Germinal center (tissue), 1 donor: ENCODE measurements around the gene ZMIZ1.

Experiments used
- DNase-seq: peaks from one replicate; pipeline ENCODE4 v3.0.0; 2012; ENCODE audit warnings: mixed read lengths, low spot score

ZMIZ1 gene

DNA sequence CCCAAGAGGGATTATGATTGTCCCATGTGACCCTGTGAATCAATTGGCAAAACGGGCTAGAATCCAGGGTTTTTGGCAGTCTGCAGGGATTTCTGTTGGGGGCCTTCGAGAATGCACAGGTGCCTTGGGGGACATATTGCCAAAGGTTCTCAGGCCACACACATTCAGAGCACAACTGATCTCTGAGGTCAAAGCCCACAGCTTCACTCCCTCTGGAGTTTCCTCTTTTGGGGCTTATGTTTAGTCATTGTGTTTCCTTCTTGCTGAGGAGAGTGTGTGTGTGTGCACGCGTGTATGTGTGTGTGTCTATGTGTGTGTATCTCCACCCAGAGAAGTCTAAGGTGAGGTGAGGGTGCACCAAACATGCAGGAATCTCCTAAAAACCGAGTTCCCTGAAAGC is 287.3 kb downstream of the ZMIZ1 start:
- DNase-seq = no peak

DNA sequence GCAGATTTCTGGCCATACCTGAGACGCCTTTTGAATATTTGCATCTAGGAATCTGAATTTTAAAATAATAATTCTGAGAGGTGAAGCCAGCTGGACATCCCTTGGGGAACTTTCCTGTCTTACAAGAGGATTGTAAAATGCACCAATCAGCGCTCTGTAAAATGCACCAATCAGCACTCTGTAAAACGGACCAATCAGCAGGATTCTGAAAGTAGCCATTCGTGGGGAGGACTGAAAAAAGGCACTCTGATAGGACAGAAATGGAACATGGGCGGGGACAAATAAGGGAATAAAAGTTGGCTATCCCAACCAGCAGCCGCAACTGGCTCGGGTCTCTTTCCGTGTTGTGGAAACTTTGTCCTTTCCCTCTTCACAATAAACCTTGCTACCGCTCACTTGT is 288.4 kb downstream of the ZMIZ1 start:
- DNase-seq = no peak

DNA sequence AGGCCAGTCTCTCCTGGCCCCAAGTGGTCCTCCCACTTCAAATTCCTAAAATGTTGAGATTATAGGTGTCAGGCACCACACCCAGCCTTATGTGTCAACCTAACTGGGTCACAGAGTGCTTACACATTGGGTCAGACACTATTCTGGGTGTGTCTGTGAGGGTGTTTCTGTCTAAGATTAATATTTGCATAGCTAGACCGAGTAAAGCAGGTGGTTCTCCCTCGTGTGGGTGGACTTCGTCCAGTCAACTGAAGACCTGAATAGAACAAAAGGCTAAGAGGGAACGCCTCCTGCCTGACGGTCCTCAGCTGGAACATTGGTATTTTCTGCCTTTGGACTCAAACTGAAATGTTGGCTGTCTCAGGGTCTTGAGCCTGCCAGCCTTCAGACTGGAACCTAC is 290.0 kb downstream of the ZMIZ1 start:
- DNase-seq = no peak

DNA sequence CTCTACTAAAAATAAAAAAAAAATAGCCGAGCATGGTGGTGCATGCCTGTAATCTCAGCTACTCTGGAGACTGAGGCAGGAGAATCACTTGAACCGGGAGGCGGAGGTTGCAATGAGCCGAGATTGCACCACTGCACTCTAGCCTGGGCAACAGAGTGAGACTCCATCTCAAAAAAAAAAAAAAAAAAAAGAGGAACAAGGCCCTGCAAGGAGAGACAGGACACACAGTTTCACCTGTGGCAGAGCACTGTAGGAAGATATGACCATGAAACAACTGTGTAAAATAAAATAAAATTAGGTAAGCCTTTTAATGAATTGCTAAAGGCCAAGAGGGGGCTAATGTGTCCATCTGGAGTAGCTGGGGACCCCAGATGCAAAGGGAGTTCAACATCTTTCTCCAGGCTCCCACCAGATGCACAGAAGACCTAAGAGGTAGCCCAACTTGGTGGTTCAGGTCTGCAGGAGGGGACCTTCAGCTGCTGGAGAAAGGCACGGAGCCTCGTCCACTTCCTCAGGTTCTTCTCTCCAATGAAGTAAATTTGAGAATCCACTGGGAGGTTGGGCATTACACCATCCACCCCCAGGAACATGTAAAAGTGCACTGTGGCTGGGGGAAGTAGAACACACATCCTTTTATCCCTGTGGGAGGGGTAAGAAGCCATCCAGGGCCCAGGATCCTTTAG is 291.2 kb downstream of the ZMIZ1 start:
- DNase-seq = no peak

DNA sequence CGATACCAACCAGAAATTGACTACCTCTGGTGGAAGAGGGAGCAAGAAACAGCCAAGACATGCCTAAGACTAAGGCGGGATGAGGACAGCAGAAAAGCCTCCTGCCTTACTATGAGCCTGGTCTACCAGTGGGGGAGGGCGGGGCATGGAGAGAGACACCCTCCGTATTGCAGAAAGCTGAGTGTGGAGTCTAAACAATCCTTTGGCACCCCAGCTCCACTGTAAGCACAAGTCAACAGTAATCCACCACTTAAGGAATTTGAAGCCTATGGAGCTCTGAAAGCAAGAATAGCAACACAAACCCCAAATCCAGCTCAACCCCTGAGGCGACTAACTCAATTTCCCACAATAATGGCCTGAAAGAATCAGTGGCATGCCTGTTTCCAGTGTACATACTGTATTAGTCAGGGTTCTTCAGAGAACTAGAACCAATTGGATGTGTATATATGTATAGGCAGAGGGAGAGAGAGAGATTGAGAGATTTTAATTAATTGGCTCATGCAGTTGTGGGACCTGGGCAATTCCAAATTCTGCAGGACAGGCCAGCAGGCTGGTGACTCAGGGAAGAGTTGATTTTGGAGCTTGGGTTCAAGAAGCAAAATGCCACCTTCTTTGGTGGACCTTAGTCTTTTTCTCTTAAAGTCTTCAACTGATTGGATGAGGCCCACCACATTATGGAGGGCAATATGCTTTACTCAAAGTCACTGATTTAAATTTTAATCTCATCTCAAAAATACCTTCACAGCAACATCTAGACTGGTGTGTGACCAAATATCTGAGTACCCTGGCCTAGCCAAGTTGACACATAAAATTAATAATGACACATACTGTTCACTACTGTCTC is 292.0 kb downstream of the ZMIZ1 start:
- DNase-seq = no peak

DNA sequence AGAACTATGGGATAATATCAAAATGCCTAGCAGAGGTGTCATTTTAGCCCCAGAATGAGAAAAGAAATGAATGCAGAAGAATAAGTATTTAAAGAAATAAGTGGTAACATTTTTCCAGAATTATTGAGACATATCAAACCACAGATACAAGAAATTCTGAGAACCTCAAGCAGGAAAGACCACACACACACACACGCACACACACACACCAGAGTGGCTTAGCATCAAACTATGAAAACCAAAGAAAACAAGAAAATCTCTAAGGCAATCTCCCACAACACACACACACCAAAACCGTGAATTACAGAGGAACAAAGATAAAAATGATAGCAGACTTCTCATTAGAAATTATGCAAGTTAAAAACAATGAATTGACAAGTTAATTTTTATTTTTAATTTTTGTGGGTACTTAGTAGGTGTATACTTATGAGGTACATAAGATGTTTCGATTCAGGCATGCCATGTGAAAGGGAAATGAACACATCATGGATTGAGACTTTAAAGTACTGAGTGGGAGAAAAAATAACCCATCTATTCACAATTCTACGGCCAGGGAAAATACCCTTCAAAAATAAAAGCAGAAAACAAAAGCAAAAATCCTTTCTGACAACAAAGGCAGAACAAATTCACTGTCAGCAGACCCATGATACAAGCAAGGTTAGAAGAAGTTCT is 293.1 kb downstream of the ZMIZ1 start:
- DNase-seq = no peak
